Breast epithelium (tissue), 4 donors: ENCODE results near the gene TAS1R3. TPM values are rescaled to one million over a fixed set of nuclear protein-coding genes. Genes with fewer than 3 reads are reported as not detected.
A peak's percentile ranks its signal among the peaks of the same experiment; 100 is the strongest.

Experiments
- DNase-seq, 2 donors: peaks; one replicate each; pipeline ENCODE4 v3.0.0-alpha.2; 2019; ENCODE audit warnings: low spot score in 2 of 2
- H3K27ac ChIP-seq, 2 donors: fragments of 200-600 bp; sonication (generic) in 1 of 2; one replicate each; pipeline ENCODE4 v1.5.1; 2016 to 2019; ENCODE audit warnings: mild to moderate bottlenecking in 1 of 2
- H3K27me3 ChIP-seq, 2 donors: fragments of 200-600 bp; sonication (generic) in 1 of 2; one replicate each; pipeline versions ENCODE4 v1.5.1 to v1.6.0; 2017 to 2019; ENCODE audit warnings: control low read depth in 1 of 2, mild to moderate bottlenecking in 1 of 2
- H3K36me3 ChIP-seq: fragments of 200-600 bp; one replicate; pipeline ENCODE4 v1.5.1; 2019
- H3K4me1 ChIP-seq, 2 donors: fragments of 200-600 bp; sonication (generic); one replicate each; pipeline ENCODE4 v1.5.1; 2016 to 2019; ENCODE audit warnings: control low read depth in 1 of 2
- H3K4me3 ChIP-seq, 3 donors: fragments of 200-600 bp; sonication (generic); 1 replicate in 2 of 3; 2 replicates in 1 of 3; pipeline ENCODE4 v1.5.1; 2016 to 2019; ENCODE audit warnings: mild to moderate bottlenecking in 3 of 3, moderate library complexity in 2 of 3
- H3K9me3 ChIP-seq, 2 donors: fragments of 200-600 bp; sonication (generic) in 1 of 2; one replicate each; pipeline ENCODE4 v1.5.1; 2016 to 2019; ENCODE audit warnings: control low read depth in 1 of 2
- POLR2A ChIP-seq: fragments of 450-650 bp; IDR thresholded peaks from one replicate; pipeline ENCODE4 v1.6.1; 2016; ENCODE audit warnings: antibody characterized with exemption, mild to moderate bottlenecking, moderate library complexity
- POLR2AphosphoS5 ChIP-seq, 3 donors: sonication (generic); formaldehyde crosslinking; IDR thresholded peaks; one replicate each; pipeline ENCODE4 v1.6.1; 2017; ENCODE audit warnings: antibody characterized with exemption in 3 of 3
- intact Hi-C: fragments of 100-400 bp; cut with DNase I; formaldehyde crosslinking; loops from one replicate; pipeline ENCODE4 v1.15.1; 2023; ENCODE audit warnings: low total_unique reads
- total RNA-seq, 3 donors: library from RNA; depleted of rRNA; stranded (reverse); fragments of >200 nt; gene quantifications; one replicate each; pipeline ENCODE4 v1.1.0, GENCODE V29; 2016
- TF ChIP-seq, protein P1 (sequence below), 3 donors: fragments of 450-650 bp; IDR thresholded peaks; one replicate each; pipeline ENCODE4 v1.5.1; 2016 to 2017; ENCODE audit warnings: antibody characterized with exemption in 3 of 3, mild to moderate bottlenecking in 3 of 3, moderate library complexity in 3 of 3

TAS1R3 gene
- under 1 TPM in 2 of 3 donors, not detected in 1; 0.16 to 0.33 TPM for total RNA-seq

DNA sequence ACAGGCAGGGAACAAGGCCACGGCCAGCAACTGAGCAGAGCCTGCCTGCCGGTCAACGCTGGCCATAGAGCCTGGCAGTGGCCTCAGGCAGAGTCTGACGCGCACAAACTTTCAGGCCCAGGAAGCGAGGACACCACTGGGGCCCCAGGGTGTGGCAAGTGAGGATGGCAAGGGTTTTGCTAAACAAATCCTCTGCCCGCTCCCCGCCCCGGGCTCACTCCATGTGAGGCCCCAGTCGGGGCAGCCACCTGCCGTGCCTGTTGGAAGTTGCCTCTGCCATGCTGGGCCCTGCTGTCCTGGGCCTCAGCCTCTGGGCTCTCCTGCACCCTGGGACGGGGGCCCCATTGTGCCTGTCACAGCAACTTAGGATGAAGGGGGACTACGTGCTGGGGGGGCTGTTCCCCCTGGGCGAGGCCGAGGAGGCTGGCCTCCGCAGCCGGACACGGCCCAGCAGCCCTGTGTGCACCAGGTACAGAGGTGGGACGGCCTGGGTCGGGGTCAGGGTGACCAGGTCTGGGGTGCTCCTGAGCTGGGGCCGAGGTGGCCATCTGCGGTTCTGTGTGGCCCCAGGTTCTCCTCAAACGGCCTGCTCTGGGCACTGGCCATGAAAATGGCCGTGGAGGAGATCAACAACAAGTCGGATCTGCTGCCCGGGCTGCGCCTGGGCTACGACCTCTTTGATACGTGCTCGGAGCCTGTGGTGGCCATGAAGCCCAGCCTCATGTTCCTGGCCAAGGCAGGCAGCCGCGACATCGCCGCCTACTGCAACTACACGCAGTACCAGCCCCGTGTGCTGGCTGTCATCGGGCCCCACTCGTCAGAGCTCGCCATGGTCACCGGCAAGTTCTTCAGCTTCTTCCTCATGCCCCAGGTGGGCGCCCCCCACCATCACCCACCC is at the start of gene TAS1R3:
TSS of gene TAS1R3 (plus strand) at position 213 of the 898 bp plus-strand sequence. CDS start at position 279, 66 bp downstream.
- H3K27ac ChIP-seq = no peak within 1 kb of the TSS
- no peaks in the 10 kb centered on the region for H3K9me3 ChIP-seq
- no peaks in the 10 kb centered on the region for H3K27me3 ChIP-seq
- no peak for DNase-seq
- no peak for TF ChIP-seq POLR2AphosphoS5 (IDR thresholded peaks at IDR 0.05)
- TF ChIP-seq POLR2A = no peak
- TF ChIP-seq, protein P1, sequence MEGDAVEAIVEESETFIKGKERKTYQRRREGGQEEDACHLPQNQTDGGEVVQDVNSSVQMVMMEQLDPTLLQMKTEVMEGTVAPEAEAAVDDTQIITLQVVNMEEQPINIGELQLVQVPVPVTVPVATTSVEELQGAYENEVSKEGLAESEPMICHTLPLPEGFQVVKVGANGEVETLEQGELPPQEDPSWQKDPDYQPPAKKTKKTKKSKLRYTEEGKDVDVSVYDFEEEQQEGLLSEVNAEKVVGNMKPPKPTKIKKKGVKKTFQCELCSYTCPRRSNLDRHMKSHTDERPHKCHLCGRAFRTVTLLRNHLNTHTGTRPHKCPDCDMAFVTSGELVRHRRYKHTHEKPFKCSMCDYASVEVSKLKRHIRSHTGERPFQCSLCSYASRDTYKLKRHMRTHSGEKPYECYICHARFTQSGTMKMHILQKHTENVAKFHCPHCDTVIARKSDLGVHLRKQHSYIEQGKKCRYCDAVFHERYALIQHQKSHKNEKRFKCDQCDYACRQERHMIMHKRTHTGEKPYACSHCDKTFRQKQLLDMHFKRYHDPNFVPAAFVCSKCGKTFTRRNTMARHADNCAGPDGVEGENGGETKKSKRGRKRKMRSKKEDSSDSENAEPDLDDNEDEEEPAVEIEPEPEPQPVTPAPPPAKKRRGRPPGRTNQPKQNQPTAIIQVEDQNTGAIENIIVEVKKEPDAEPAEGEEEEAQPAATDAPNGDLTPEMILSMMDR (IDR thresholded peaks at IDR 0.05) = no peak
- intact Hi-C loops = no loop called here
- peaks cover 13 to 19% of the 10 kb centered on the region in 2 donors for H3K4me1 ChIP-seq
- H3K4me3 ChIP-seq = peak within 1 kb of the TSS in 2 of 3 donors; percentile 15 to 47
- no peaks in the 10 kb centered on the region for H3K36me3 ChIP-seq

GRCh38 chr1:1281533-1282321 is 49.4 kb upstream of the TAS1R3 start:
- TF ChIP-seq POLR2AphosphoS5 (IDR thresholded peaks at IDR 0.05) (no peak), POLR2A (no peak)
- TF ChIP-seq, protein P1 (IDR thresholded peaks at IDR 0.05) = no peak
- H3K9me3 ChIP-seq = no peaks in the 10 kb centered on the region
- peak overlapping the region; percentile 22 to 65 for H3K27ac ChIP-seq
- peak; percentile 66 to 82 for DNase-seq
- intact Hi-C loops = no loop called here
- no peaks in the 10 kb centered on the region for H3K36me3 ChIP-seq
- H3K27me3 ChIP-seq = peaks cover 0 to 24% of the 10 kb centered on the region in 2 donors
- no peaks in the 10 kb centered on the region for H3K4me1 ChIP-seq
- H3K4me3 ChIP-seq = no peak overlapping the region

- Histone ChIP-seq H3K36me3 (no peaks in the 10 kb centered on the region), H3K27ac (no peak overlapping the region), H3K27me3 (peaks cover 0 to 35% of the 10 kb centered on the region in 2 donors), H3K4me1 (no peaks in the 10 kb centered on the region), H3K4me3 (no peak overlapping the region), H3K9me3 (no peaks in the 10 kb centered on the region)
- no peak for DNase-seq
- TF ChIP-seq, protein P1 (IDR thresholded peaks at IDR 0.05) = no peak
- TF ChIP-seq POLR2AphosphoS5 (IDR thresholded peaks at IDR 0.05) = no peak
- no peak for TF ChIP-seq POLR2A
- intact Hi-C loops = no loop called here
Observed at GRCh38 chr1:1282998-1283397, 48.1 kb upstream of the TAS1R3 start.

GRCh38 chr1:1283821-1284220 is 47.3 kb upstream of the TAS1R3 start:
- Histone ChIP-seq H3K36me3 (no peaks in the 10 kb centered on the region), H3K9me3 (no peaks in the 10 kb centered on the region), H3K4me1 (no peaks in the 10 kb centered on the region), H3K27me3 (peaks cover 0 to 35% of the 10 kb centered on the region in 2 donors), H3K4me3 (no peak overlapping the region), H3K27ac (no peak overlapping the region)
- DNase-seq = no peak
- TF ChIP-seq POLR2A (no peak), POLR2AphosphoS5 (IDR thresholded peaks at IDR 0.05) (no peak)
- TF ChIP-seq, protein P1 (IDR thresholded peaks at IDR 0.05) = no peak
- intact Hi-C loops = no loop called here
